SU-DHL-6 (cell line): Measurements from ENCODE around the gene XPO5.

Experiments
- EZH2phosphoT487 ChIP-seq: fragments of 200-600 bp; sonication (generic), shearing (Covaris generic); conservative IDR thresholded peaks from 2 replicates; pipeline ENCODE4 v1.6.1; 2018; ENCODE audit warnings: mild to moderate bottlenecking, antibody characterized with exemption, low read length, moderate library complexity, mixed read lengths
- TF ChIP-seq, protein P1 (sequence below): fragments of 200-600 bp; sonication (generic); IDR thresholded peaks from one replicate; pipeline ENCODE4 v1.5.1; 2017; ENCODE audit warnings: antibody characterized with exemption, mild to moderate bottlenecking, low read length, moderate library complexity; ENCODE audit not compliant: insufficient read depth, poor library complexity, severe bottlenecking

GRCh38 chr6:43517505-43518357, 58.1 kb downstream of the XPO5 start:
- TF ChIP-seq, protein P1, sequence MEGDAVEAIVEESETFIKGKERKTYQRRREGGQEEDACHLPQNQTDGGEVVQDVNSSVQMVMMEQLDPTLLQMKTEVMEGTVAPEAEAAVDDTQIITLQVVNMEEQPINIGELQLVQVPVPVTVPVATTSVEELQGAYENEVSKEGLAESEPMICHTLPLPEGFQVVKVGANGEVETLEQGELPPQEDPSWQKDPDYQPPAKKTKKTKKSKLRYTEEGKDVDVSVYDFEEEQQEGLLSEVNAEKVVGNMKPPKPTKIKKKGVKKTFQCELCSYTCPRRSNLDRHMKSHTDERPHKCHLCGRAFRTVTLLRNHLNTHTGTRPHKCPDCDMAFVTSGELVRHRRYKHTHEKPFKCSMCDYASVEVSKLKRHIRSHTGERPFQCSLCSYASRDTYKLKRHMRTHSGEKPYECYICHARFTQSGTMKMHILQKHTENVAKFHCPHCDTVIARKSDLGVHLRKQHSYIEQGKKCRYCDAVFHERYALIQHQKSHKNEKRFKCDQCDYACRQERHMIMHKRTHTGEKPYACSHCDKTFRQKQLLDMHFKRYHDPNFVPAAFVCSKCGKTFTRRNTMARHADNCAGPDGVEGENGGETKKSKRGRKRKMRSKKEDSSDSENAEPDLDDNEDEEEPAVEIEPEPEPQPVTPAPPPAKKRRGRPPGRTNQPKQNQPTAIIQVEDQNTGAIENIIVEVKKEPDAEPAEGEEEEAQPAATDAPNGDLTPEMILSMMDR, result no peak
- no peak for TF ChIP-seq EZH2phosphoT487
